Smooth muscle cell (in vitro differentiated cells): ENCODE results near the gene KIF18B. TPM values are rescaled to one million over a fixed set of nuclear protein-coding genes. Genes with fewer than 3 reads are reported as not detected.

Source experiments
- DNase-seq: peaks from one replicate; lab custom pipeline; 2025; ENCODE audit not compliant: unreplicated experiment; lab: John Stamatoyannopoulos, UW
- H2AFZ ChIP-seq: fragments of 200-600 bp; sonication (generic); 2 replicates; pipeline ENCODE4 v1.6.0; 2016; ENCODE audit warnings: antibody characterized with exemption, low read depth, mild to moderate bottlenecking
- H3F3A ChIP-seq: fragments of 200-600 bp; sonication (generic); 2 replicates; pipeline ENCODE4 v1.6.0; 2017; ENCODE audit warnings: antibody characterized with exemption, low read depth
- H3K27ac ChIP-seq: fragments of 200-600 bp; sonication (generic); 2 replicates; pipeline ENCODE4 v1.5.1; 2016; ENCODE audit warnings: low read depth, mild to moderate bottlenecking
- H3K27me3 ChIP-seq: fragments of 200-600 bp; sonication (generic); 2 replicates; pipeline ENCODE4 v1.6.1; 2016; ENCODE audit warnings: low read depth, mild to moderate bottlenecking
- H3K36me3 ChIP-seq: fragments of 200-600 bp; sonication (generic); 2 replicates; pipeline ENCODE4 v1.5.1; 2016; ENCODE audit warnings: low read depth
- H3K4me1 ChIP-seq: fragments of 200-600 bp; sonication (generic); 2 replicates; pipeline ENCODE4 v1.5.1; 2016; ENCODE audit warnings: low read depth
- H3K4me2 ChIP-seq: fragments of 200-600 bp; sonication (generic); 2 replicates; pipeline ENCODE4 v1.6.0; 2016; ENCODE audit warnings: mild to moderate bottlenecking
- H3K4me3 ChIP-seq: fragments of 200-600 bp; sonication (generic); 2 replicates; pipeline ENCODE4 v1.5.1; 2016; ENCODE audit warnings: mild to moderate bottlenecking
- H3K79me2 ChIP-seq: fragments of 200-600 bp; sonication (generic); 2 replicates; pipeline ENCODE4 v1.6.0; 2016; ENCODE audit warnings: low read depth, mild to moderate bottlenecking
- H3K9ac ChIP-seq: fragments of 200-600 bp; sonication (generic); 2 replicates; pipeline ENCODE4 v1.6.0; 2016; ENCODE audit warnings: low read depth
- H3K9me3 ChIP-seq: fragments of 200-600 bp; sonication (generic); replicated peaks from 2 replicates; pipeline ENCODE4 v1.5.1; 2016; ENCODE audit warnings: low read depth
- H4K20me1 ChIP-seq: fragments of 200-600 bp; sonication (generic); 2 replicates; pipeline ENCODE4 v1.6.0; 2016; ENCODE audit warnings: low read depth
- CTCF ChIP-seq: fragments of 200-600 bp; sonication (generic); IDR thresholded peaks from 2 replicates; pipeline ENCODE4 v1.5.1; 2017; ENCODE audit warnings: borderline replicate concordance, mild to moderate bottlenecking, antibody characterized with exemption; ENCODE audit not compliant: insufficient read depth, poor library complexity, severe bottlenecking
- WGBS: methylation state at CpG from one replicate; pipeline ENCODE4 v1.1.7; 2016; ENCODE audit warnings: low lambda C conversion rate; 5-methylcytosine and 5-hydroxymethylcytosine counted together
- polyA plus RNA-seq: library from polyadenylated mRNA; unstranded; fragments of >200 nt; fragmentation: Nextera tagmentation; extraction: Ambion mirVana; gene quantifications from 2 replicates; pipeline ENCODE4 v1.2.1, GENCODE V29; 2016
- total RNA-seq: library from RNA; depleted of rRNA; stranded (reverse); fragments of >200 nt; gene quantifications from 2 replicates; pipeline ENCODE4 v1.2.3, GENCODE V29; 2014

The KIF18B gene
- total and polyA plus RNA-seq, 2 experiments from 2014 or later, result 2.7 to 3.4 TPM

- no peak for TF ChIP-seq CTCF
- Histone ChIP-seq H3K4me1 (no peaks in the 10 kb centered on the region), H3K27me3 (no peaks in the 10 kb centered on the region), H3K4me3 (no peak overlapping the region), H3F3A (no peaks in the 10 kb centered on the region), H3K9ac (no peak overlapping the region), H3K27ac (no peak overlapping the region), H3K9me3 (no peaks in the 10 kb centered on the region), H2AFZ (no peak overlapping the region), H4K20me1 (no peaks in the 10 kb centered on the region), H3K4me2 (no peak overlapping the region), H3K36me3 (no peaks in the 10 kb centered on the region), H3K79me2 (peaks cover 16% of the 10 kb centered on the region)
- over 99% methylated on average over 10 of the region's 10 CpGs for WGBS
- DNase-seq, result no peak
Measured at GRCh38 chr17:44934745-44935105, 12.8 kb downstream of the KIF18B start.

GRCh38 chr17:44933824-44934744 is 13.5 kb downstream of the KIF18B start:
- Histone ChIP-seq H3K4me3 (no peak overlapping the region), H3K27me3 (no peaks in the 10 kb centered on the region), H3K4me1 (no peaks in the 10 kb centered on the region), H3K9ac (no peak overlapping the region), H3K79me2 (peaks cover 10% of the 10 kb centered on the region), H3K4me2 (no peak overlapping the region), H4K20me1 (no peaks in the 10 kb centered on the region), H3K36me3 (no peaks in the 10 kb centered on the region), H2AFZ (no peak overlapping the region), H3K27ac (no peak overlapping the region), H3F3A (no peaks in the 10 kb centered on the region), H3K9me3 (no peaks in the 10 kb centered on the region)
- TF ChIP-seq CTCF, result no peak
- no peak for DNase-seq
- 96% methylated on average over 31 of the region's 34 CpGs for WGBS

- H3K79me2 ChIP-seq, result peaks cover 9% of the 10 kb centered on the region
- no peaks in the 10 kb centered on the region for H3F3A ChIP-seq
- H2AFZ ChIP-seq, result no peak overlapping the region
- H3K27ac ChIP-seq, result no peak overlapping the region
- no peaks in the 10 kb centered on the region for H3K9me3 ChIP-seq
- H3K9ac ChIP-seq, result no peak overlapping the region
- H3K4me2 ChIP-seq, result no peak overlapping the region
- H3K4me1 ChIP-seq, result no peaks in the 10 kb centered on the region
- no peak for TF ChIP-seq CTCF
- no peak overlapping the region for H3K4me3 ChIP-seq
- no peak for DNase-seq
- no peaks in the 10 kb centered on the region for H3K36me3 ChIP-seq
- no peaks in the 10 kb centered on the region for H3K27me3 ChIP-seq
- 96% methylated on average over 6 of the region's 6 CpGs for WGBS
- H4K20me1 ChIP-seq, result no peaks in the 10 kb centered on the region
Measured at GRCh38 chr17:44932787-44933097, 14.8 kb downstream of the KIF18B start.

GRCh38 chr17:44932096-44932786 is 15.3 kb downstream of the KIF18B start:
- 99% methylated on average over 8 of the region's 8 CpGs for WGBS
- H3K36me3 ChIP-seq, result no peaks in the 10 kb centered on the region
- H3K9me3 ChIP-seq, result no peaks in the 10 kb centered on the region
- no peaks in the 10 kb centered on the region for H3K4me1 ChIP-seq
- no peak overlapping the region for H2AFZ ChIP-seq
- no peak overlapping the region for H3K4me2 ChIP-seq
- H3K27ac ChIP-seq, result no peak overlapping the region
- H3K79me2 ChIP-seq, result peaks cover 6% of the 10 kb centered on the region
- no peaks in the 10 kb centered on the region for H3K27me3 ChIP-seq
- H3K4me3 ChIP-seq, result no peak overlapping the region
- no peak for TF ChIP-seq CTCF
- no peaks in the 10 kb centered on the region for H4K20me1 ChIP-seq
- no peak for DNase-seq
- no peaks in the 10 kb centered on the region for H3F3A ChIP-seq
- no peak overlapping the region for H3K9ac ChIP-seq
